ENCODE results near the gene SEMA4D. TPM values are rescaled to one million over a fixed set of nuclear protein-coding genes. Genes with fewer than 3 reads are reported as not detected.

Gene SEMA4D
- total RNA-seq, 4 donors from 2014 or later, result 1.5 to 27.8 (median 11.6) TPM

GRCh38 chr9:89524963-89525362, 27.1 kb upstream of the SEMA4D start:
- Histone ChIP-seq H3K27me3 (no peaks in the 10 kb centered on the region), H3K4me1 (no peaks in the 10 kb centered on the region), H3K9me3 (no peaks in the 10 kb centered on the region), H3K27ac (no peak overlapping the region), H3K36me3 (no peaks in the 10 kb centered on the region), H3K4me3 (no peak overlapping the region)
- intact Hi-C loops (cut with DNase I; ENCODE audit: low total_unique reads), result no loop called here
- TF ChIP-seq, protein P1, sequence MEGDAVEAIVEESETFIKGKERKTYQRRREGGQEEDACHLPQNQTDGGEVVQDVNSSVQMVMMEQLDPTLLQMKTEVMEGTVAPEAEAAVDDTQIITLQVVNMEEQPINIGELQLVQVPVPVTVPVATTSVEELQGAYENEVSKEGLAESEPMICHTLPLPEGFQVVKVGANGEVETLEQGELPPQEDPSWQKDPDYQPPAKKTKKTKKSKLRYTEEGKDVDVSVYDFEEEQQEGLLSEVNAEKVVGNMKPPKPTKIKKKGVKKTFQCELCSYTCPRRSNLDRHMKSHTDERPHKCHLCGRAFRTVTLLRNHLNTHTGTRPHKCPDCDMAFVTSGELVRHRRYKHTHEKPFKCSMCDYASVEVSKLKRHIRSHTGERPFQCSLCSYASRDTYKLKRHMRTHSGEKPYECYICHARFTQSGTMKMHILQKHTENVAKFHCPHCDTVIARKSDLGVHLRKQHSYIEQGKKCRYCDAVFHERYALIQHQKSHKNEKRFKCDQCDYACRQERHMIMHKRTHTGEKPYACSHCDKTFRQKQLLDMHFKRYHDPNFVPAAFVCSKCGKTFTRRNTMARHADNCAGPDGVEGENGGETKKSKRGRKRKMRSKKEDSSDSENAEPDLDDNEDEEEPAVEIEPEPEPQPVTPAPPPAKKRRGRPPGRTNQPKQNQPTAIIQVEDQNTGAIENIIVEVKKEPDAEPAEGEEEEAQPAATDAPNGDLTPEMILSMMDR (IDR thresholded peaks at IDR 0.05), result no peak
- no peak for TF ChIP-seq POLR2A (IDR thresholded peaks at IDR 0.05)
- no peak for DNase-seq

- TF ChIP-seq POLR2A (IDR thresholded peaks at IDR 0.05), result no peak
- TF ChIP-seq, protein P1 (IDR thresholded peaks at IDR 0.05), result no peak
- DNase-seq, result no peak
- H3K27me3 ChIP-seq, result no peaks in the 10 kb centered on the region
- intact Hi-C loops (cut with DNase I; ENCODE audit: low total_unique reads), result no loop called here
- H3K4me3 ChIP-seq, result no peak overlapping the region
- H3K36me3 ChIP-seq, result no peaks in the 10 kb centered on the region
- no peaks in the 10 kb centered on the region for H3K9me3 ChIP-seq
- H3K4me1 ChIP-seq, result no peaks in the 10 kb centered on the region
- no peak overlapping the region for H3K27ac ChIP-seq
Observed at GRCh38 chr9:89523948-89524347, 26.0 kb upstream of the SEMA4D start.

- H3K4me3 ChIP-seq, result no peak overlapping the region
- no peak for DNase-seq
- H3K4me1 ChIP-seq, result no peaks in the 10 kb centered on the region
- H3K36me3 ChIP-seq, result no peaks in the 10 kb centered on the region
- TF ChIP-seq POLR2A (IDR thresholded peaks at IDR 0.05), result no peak
- TF ChIP-seq, protein P1 (IDR thresholded peaks at IDR 0.05), result no peak
- H3K27me3 ChIP-seq, result no peaks in the 10 kb centered on the region
- intact Hi-C loops (cut with DNase I; ENCODE audit: low total_unique reads), result no loop called here
- H3K27ac ChIP-seq, result no peak overlapping the region
- no peaks in the 10 kb centered on the region for H3K9me3 ChIP-seq
Observed at GRCh38 chr9:89522959-89523285, 25.0 kb upstream of the SEMA4D start.

DNA sequence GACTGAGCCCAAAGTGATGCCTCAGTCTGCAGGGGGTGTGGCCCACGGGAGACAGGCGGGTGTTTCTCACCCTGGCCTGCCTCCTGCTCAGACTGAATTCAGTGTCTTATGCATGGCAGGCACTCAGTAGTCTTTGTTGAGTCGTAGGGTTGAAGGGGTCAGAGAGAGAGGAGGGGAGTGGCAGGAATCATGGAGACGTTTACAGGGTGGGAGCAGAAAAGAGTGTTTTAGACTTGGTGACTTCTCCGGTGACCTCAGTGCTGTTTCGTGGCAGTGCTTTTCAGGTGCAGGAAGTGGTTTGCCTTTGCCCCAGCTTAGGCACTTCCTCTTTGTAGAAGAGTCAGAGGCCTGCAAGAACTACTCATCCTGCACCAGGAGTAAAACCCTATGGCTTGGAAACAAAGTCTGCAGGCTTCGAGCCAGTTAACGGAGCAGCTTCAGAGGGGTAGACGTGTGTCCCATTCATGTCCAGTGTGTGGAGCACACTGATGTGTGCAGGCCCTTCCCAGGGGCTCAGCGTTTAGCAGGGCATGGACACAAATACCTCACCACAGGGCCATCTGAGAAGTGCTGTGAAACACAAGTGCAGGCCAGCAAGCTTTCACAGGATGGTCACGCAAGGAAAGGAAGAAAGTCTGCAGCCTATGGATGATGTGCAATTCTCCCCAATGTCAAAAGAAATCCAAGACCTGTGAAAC, 24.5 kb upstream of the SEMA4D start:
- no peaks in the 10 kb centered on the region for H3K36me3 ChIP-seq
- H3K4me1 ChIP-seq, result no peaks in the 10 kb centered on the region
- intact Hi-C loops (cut with DNase I; ENCODE audit: low total_unique reads), result no loop called here
- DNase-seq, result no peak
- H3K27ac ChIP-seq, result no peak overlapping the region
- no peaks in the 10 kb centered on the region for H3K9me3 ChIP-seq
- TF ChIP-seq, protein P1 (IDR thresholded peaks at IDR 0.05), result no peak
- TF ChIP-seq POLR2A (IDR thresholded peaks at IDR 0.05), result no peak
- H3K27me3 ChIP-seq, result no peaks in the 10 kb centered on the region
- no peak overlapping the region for H3K4me3 ChIP-seq

GRCh38 chr9:89519366-89519805, 21.5 kb upstream of the SEMA4D start:
- H3K9me3 ChIP-seq, result no peaks in the 10 kb centered on the region
- no peak for TF ChIP-seq POLR2A (IDR thresholded peaks at IDR 0.05)
- TF ChIP-seq, protein P1 (IDR thresholded peaks at IDR 0.05), result no peak
- intact Hi-C loops (cut with DNase I; ENCODE audit: low total_unique reads), result no loop called here

More at GRCh38 chr9:89519366-89519805, 21.5 kb upstream of the SEMA4D start:
- no peak for DNase-seq
- H3K27me3 ChIP-seq, result no peaks in the 10 kb centered on the region
- no peak overlapping the region for H3K27ac ChIP-seq
- no peak overlapping the region for H3K4me3 ChIP-seq
- no peaks in the 10 kb centered on the region for H3K4me1 ChIP-seq
- H3K36me3 ChIP-seq, result no peaks in the 10 kb centered on the region

Data from uterus (tissue), 4 donors.